Immature natural killer cell (primary cell): ENCODE results near the gene PREX1. TPM values are rescaled to one million over a fixed set of nuclear protein-coding genes. Genes with fewer than 3 reads are reported as not detected.

ENCODE experiments used
- DNase-seq, 3 donors: peaks; one replicate each; pipeline ENCODE4 v3.0.0; 2022; ENCODE audit warnings: mixed read lengths in 1 of 3
- H3K27ac Mint-ChIP-seq, 6 donors: one replicate each; pipeline ENCODE4 v1.8.0; 2020; ENCODE audit warnings: mixed read lengths in 6 of 6, mild to moderate bottlenecking in 5 of 6, inconsistent platforms in 4 of 6, moderate library complexity in 3 of 6
- H3K27me3 Mint-ChIP-seq, 3 donors: one replicate each; pipeline ENCODE4 v1.8.0; 2020 to 2021; ENCODE audit warnings: low read depth in 3 of 3, mild to moderate bottlenecking in 3 of 3, mixed read lengths in 3 of 3, moderate library complexity in 3 of 3, inconsistent platforms in 1 of 3
- H3K36me3 Mint-ChIP-seq, 3 donors: one replicate each; pipeline ENCODE4 v1.8.0; 2020; ENCODE audit warnings: mixed read lengths in 3 of 3, inconsistent platforms in 2 of 3, mild to moderate bottlenecking in 2 of 3
- H3K4me1 Mint-ChIP-seq, 2 donors: one replicate each; pipeline ENCODE4 v1.8.0; 2020; ENCODE audit warnings: inconsistent platforms in 2 of 2, mild to moderate bottlenecking in 2 of 2, mixed read lengths in 2 of 2, moderate library complexity in 1 of 2
- H3K4me3 Mint-ChIP-seq, 5 donors: one replicate each; pipeline ENCODE4 v1.8.0; 2020; ENCODE audit warnings: mild to moderate bottlenecking in 5 of 5, mixed read lengths in 5 of 5, inconsistent platforms in 3 of 5, moderate library complexity in 3 of 5
- H3K9me3 Mint-ChIP-seq, 6 donors: one replicate each; pipeline ENCODE4 v1.8.0; 2020; ENCODE audit warnings: mild to moderate bottlenecking in 6 of 6, mixed read lengths in 6 of 6, inconsistent platforms in 4 of 6, moderate library complexity in 3 of 6
- polyA plus RNA-seq, 3 donors: library from polyadenylated mRNA; unstranded; fragments of 300-500 nt; fragmentation: Illumina TruSeq; gene quantifications; one replicate each; pipeline ENCODE4 v1.2.3, GENCODE V29; 2021

PREX1 gene
- polyA plus RNA-seq, 3 donors from 2014 or later, result 30.5 to 94.3 (median 54.9) TPM

DNA sequence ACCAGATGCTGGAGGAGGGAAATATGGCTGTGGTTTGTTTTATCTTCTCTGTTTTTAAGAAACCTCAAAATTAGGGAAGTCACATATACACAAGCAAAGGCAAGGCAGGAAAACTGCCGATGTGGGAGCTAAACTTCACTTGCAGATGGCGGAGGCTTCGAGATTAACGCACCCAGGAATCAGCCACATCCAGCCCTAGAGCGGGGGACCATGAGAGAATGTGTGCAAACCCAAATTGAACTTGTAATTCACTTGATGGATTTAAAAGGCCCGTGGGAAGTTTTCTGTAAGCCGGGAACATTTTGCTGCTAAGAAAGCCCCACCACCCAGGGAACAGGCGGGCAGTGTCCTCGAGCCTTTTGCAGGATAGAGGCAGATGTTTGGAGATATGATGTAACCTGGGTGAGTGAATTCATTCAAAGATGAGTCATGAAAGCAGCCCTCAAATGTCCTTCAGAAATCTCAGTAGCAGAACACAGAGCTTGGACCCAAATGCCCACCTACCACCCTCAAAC is 39.9 kb downstream of the PREX1 start:
- DNase-seq, result no peak
- Mint-ChIP-seq H3K27me3 (peaks cover 0 to 8% (median 0%) of the 10 kb centered on the region in 3 donors), H3K36me3 (peaks cover 0 to 6% (median 0%) of the 10 kb centered on the region in 3 donors), H3K4me3 (peak overlapping the region; percentile 32 to 74 (median 67)), H3K4me1 (peaks cover 0 to 3% of the 10 kb centered on the region in 2 donors), H3K27ac (peak overlapping the region in 4 of 6 donors; percentile 58 to 89 (median 82)), H3K9me3 (no peaks in the 10 kb centered on the region)

DNA sequence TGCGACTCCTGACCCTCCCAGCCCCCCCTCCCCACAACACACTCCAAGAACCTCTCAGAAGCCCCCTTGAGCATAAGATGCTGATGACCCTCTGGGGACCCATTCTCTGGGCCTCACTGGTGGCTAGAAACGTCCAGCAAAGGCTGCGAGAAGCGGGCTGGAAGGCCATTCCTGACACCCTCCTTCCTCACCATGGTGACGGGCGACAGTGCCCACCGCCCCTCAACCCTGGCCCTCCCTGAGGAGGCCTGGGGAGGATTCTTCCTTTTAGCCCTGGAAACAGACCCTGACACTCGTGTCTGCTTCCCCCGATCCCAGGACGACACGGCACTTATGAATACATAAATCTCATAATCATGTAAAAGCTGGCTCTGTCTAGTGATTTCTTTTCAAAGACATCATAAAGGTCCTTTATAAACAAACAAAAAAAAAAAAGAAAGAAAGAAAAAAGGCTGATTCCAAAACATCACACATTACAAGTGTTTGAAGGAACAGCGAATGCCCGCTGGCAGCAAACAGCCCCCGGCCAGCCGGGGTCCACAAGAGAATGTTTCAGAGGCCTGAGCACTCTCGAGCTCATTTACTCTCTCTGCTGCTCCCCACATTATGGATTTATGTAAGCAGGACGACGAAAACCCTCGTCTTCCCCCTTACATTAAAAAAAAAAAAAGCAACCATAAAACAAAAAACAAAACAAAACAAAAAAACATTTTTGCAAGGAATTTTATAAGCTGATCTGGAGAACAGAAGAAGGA is 40.7 kb downstream of the PREX1 start:
- Mint-ChIP-seq H3K4me3 (peak overlapping the region; percentile 43 to 67 (median 55)), H3K9me3 (no peaks in the 10 kb centered on the region), H3K27me3 (peaks cover 0 to 6% (median 0%) of the 10 kb centered on the region in 3 donors), H3K4me1 (no peaks in the 10 kb centered on the region), H3K36me3 (no peaks in the 10 kb centered on the region), H3K27ac (peak overlapping the region in 4 of 6 donors; percentile 58 to 89 (median 82))
- no peak for DNase-seq

DNA sequence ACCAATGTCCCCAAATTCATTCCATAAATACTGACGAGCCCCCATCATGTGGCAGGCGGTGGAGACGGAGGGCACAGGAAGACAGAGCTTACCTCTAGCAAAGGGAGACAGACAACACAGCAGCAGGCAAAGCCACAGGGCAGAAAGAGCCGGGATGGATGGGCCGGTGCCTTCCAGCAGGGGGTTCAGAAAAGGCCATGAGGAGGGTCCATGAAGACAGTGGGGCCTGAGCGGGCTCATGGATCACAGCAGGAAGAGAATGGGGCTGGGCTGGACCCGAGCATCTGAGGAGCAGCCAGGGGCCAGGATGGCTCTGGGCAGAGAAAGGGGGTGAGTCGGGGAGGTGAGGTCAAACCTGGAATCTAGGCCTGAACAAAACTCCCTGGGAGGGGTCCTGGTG is 42.0 kb downstream of the PREX1 start:
- H3K27ac Mint-ChIP-seq, result peak overlapping the region in 3 of 6 donors; percentile 36 to 88 (median 64)
- no peaks in the 10 kb centered on the region for H3K36me3 Mint-ChIP-seq
- no peaks in the 10 kb centered on the region for H3K4me1 Mint-ChIP-seq
- H3K9me3 Mint-ChIP-seq, result no peaks in the 10 kb centered on the region
- H3K27me3 Mint-ChIP-seq, result peaks cover 0 to 6% (median 0%) of the 10 kb centered on the region in 3 donors
- peak overlapping the region in 2 of 5 donors; percentile 5 to 15 for H3K4me3 Mint-ChIP-seq
- no peak for DNase-seq

DNA sequence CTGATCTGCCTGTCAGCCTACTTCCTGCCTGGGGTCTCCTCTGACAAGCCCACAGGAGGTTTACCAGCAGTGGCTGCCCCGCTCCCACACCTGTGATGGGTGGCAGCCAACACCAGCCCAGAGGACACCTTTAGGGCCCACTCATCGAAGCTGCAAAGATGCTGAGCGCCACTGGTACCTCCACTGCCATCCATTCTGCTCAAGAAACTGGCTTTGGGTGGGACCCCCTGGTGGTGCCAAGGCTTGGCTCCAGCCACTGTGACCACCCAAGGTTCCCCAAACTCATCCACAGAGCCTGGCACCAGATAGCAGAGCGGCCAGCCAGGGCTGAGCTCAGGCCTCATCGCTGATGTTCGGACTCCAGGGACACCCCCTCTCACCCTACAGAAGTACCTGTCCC is 42.5 kb downstream of the PREX1 start:
- peak overlapping the region in 3 of 5 donors; percentile 27 to 63 (median 59) for H3K4me3 Mint-ChIP-seq
- no peaks in the 10 kb centered on the region for H3K9me3 Mint-ChIP-seq
- no peaks in the 10 kb centered on the region for H3K36me3 Mint-ChIP-seq
- no peak for DNase-seq
- H3K27ac Mint-ChIP-seq, result peak overlapping the region in 1 of 6 donors; percentile 88
- peaks cover 0 to 5% (median 0%) of the 10 kb centered on the region in 3 donors for H3K27me3 Mint-ChIP-seq
- no peaks in the 10 kb centered on the region for H3K4me1 Mint-ChIP-seq

DNA sequence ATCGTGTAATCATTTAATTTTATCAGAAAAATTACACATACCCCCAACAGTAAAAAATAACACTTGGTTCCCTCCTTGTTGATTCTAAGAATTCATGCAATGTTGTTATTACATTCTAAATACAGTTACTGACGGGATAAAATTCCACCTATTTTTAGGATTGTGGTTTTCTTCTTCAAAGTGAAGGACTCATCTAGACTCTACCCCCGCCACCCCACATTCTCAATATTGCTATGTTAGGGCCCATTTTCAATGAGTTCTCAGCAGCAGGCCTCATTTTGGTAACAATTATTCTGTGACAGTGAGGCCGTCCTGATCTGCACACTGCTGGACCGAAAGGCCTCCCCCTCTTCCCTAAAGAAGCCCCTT is 43.5 kb downstream of the PREX1 start:
- Mint-ChIP-seq H3K27ac (no peak overlapping the region), H3K4me3 (no peak overlapping the region), H3K36me3 (peaks cover 0 to 6% (median 6%) of the 10 kb centered on the region in 3 donors), H3K27me3 (peaks cover 0 to 7% (median 0%) of the 10 kb centered on the region in 3 donors), H3K9me3 (no peaks in the 10 kb centered on the region), H3K4me1 (no peaks in the 10 kb centered on the region)
- no peak for DNase-seq

DNA sequence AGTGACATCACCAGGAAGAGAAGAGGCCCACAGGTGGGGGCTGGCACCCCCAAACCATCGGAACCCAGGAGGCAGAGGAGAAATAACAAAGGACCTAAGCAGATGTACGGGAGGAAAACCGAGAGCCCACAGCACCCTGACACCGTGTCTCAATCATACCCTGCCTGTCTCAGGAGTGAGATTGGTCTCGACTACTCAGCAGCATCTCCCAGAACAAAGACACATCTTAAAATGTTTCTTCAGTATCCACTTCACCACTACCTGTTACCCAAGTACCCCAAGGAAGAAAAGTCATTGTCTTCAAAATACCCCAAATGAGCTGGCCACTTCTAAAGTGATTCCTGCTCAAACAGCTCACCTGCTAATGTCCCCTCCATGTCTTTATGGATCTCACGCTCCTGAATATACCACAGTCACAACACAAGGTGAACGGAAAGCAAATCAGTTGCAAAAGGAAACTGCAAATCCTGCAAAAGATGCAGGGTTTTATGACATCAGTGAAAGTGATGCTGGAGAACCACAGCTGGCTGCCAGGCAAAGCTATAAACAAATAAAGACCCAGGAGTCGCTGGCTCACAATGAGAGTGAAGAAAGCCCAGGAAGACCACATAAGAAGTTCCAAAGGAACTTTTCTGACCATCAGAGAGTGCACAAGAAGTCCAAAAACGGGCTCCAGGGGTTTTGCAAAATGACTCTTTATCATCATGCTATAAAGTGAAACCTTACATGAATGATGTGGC is 44.1 kb downstream of the PREX1 start:
- Mint-ChIP-seq H3K36me3 (peaks cover 2 to 9% (median 9%) of the 10 kb centered on the region in 3 donors), H3K4me1 (no peaks in the 10 kb centered on the region), H3K9me3 (no peaks in the 10 kb centered on the region), H3K27me3 (peaks cover 0 to 6% (median 0%) of the 10 kb centered on the region in 3 donors), H3K4me3 (no peak overlapping the region), H3K27ac (no peak overlapping the region)
- DNase-seq, result peak; percentile 53 to 56 (median 54)

DNA sequence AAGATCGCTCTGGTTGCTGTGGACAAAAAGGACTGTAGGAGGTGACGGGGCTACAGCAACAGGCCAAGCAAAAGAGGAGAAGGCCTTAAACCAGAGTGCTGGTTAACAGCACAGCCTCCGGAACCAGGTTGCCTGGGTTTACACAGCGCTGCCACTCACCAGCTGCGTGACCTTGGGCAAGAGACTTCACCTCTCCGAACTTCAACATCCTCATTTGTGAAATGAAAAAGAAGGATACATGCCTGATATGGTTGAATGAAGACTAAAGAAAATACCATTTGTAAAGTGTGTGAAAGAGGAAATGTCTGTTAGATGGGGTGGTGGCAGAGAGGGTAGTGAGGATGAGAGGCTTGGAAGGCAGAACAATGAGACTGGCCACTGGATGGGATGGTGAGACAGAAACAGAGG is 44.9 kb downstream of the PREX1 start:
- no peak overlapping the region for H3K4me3 Mint-ChIP-seq
- peaks cover 3 to 11% (median 10%) of the 10 kb centered on the region in 3 donors for H3K36me3 Mint-ChIP-seq
- no peaks in the 10 kb centered on the region for H3K4me1 Mint-ChIP-seq
- DNase-seq, result no peak
- H3K9me3 Mint-ChIP-seq, result no peaks in the 10 kb centered on the region
- H3K27ac Mint-ChIP-seq, result no peak overlapping the region
- peaks cover 0 to 6% (median 0%) of the 10 kb centered on the region in 3 donors for H3K27me3 Mint-ChIP-seq

DNA sequence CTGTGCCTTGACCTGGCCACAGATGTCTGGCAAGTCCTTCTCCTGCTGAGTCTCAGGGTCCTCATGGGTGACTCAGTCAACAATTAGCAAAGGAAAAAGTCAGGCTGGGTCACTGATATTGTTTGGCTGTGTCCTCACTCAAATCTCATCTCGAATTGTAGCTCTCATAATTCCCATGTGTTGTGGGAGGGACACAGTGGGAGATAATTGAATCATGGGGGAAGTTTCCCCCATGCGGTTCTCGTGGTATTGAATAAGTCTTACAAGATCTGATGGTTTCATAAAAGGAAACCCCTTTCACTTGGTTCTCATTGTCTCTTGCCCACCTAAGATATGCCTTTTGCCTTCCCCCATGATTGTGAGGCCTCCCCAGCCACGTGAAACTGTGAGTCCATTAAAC is 45.7 kb downstream of the PREX1 start:
- Mint-ChIP-seq H3K27ac (no peak overlapping the region), H3K4me1 (no peaks in the 10 kb centered on the region), H3K27me3 (peaks cover 0 to 4% (median 0%) of the 10 kb centered on the region in 3 donors), H3K4me3 (no peak overlapping the region), H3K36me3 (peaks cover 3 to 14% (median 11%) of the 10 kb centered on the region in 3 donors), H3K9me3 (no peaks in the 10 kb centered on the region)
- DNase-seq, result no peak

DNA sequence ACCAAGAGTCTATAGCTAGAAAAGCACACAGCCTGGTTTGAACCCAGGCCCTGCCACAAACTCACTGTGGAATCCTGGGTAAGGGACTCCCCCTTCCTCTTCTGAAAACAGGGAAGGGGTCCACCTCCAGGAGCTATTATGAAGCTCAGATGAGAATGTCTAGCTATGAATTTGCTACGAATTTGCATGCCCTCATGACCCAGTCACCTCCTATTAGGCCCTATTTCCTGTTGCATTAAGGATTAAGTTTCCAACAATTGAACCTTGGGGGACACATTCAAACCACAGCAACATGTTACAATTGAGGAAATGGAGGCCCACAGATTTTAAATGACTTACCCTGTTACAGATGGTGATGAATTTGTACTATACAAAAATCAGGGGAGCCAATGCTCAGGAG is 46.2 kb downstream of the PREX1 start:
- Mint-ChIP-seq H3K4me3 (peak overlapping the region in 1 of 5 donors; percentile 60), H3K36me3 (peaks cover 3 to 14% (median 11%) of the 10 kb centered on the region in 3 donors), H3K27ac (no peak overlapping the region), H3K27me3 (peaks cover 0 to 4% (median 0%) of the 10 kb centered on the region in 3 donors), H3K9me3 (no peaks in the 10 kb centered on the region), H3K4me1 (no peaks in the 10 kb centered on the region)
- no peak for DNase-seq

DNA sequence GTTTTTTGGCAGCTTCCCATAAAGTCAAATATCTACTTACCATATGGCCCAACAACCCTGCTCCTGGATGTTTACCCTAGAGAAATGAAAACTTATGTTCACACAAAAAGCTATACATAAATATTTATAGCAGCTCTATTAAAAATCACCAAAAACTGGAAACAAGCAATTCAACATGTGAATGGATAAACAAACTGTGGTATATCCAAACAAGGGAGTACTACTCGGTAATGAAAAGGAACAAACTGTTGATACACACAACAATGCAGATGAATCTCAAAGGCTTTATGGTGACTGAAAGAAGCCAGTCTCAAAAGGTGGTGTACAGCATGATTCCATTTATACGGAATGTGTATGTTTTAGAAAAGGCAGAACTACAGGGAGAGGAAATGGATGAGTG is 48.4 kb downstream of the PREX1 start:
- peak overlapping the region in 2 of 5 donors; percentile 20 to 32 for H3K4me3 Mint-ChIP-seq
- DNase-seq, result no peak
- H3K27ac Mint-ChIP-seq, result peak overlapping the region in 1 of 6 donors; percentile 76
- H3K27me3 Mint-ChIP-seq, result peaks cover 0 to 5% (median 0%) of the 10 kb centered on the region in 3 donors
- peaks cover 3 to 14% (median 11%) of the 10 kb centered on the region in 3 donors for H3K36me3 Mint-ChIP-seq
- no peaks in the 10 kb centered on the region for H3K9me3 Mint-ChIP-seq
- H3K4me1 Mint-ChIP-seq, result peaks cover 0 to 18% of the 10 kb centered on the region in 2 donors

DNA sequence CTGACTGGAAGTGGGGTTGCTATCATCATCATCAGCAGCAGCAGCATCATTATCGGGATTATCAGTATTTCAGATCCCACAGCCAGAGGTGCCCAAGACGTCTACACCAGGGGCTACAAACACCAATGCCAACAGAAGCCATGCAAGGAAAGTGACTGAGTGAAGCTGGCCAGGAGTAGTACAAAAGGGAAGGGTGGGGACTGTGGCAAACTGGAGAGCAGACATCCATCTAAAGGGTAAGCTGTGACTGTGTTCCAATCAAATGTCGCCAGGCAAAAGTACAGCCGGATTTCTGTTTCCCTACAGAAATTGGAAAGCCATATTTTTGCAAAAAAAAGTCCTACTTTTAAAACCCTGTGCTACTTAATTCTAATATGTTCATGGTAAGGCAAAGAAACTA is 50.0 kb downstream of the PREX1 start:
- Mint-ChIP-seq H3K9me3 (no peaks in the 10 kb centered on the region), H3K36me3 (peaks cover 3 to 18% (median 11%) of the 10 kb centered on the region in 3 donors), H3K27me3 (peaks cover 0 to 6% (median 0%) of the 10 kb centered on the region in 3 donors), H3K4me1 (peaks cover 0 to 34% of the 10 kb centered on the region in 2 donors), H3K27ac (peak overlapping the region in 4 of 6 donors; percentile 79 to 91 (median 83)), H3K4me3 (no peak overlapping the region)
- DNase-seq, result no peak

DNA sequence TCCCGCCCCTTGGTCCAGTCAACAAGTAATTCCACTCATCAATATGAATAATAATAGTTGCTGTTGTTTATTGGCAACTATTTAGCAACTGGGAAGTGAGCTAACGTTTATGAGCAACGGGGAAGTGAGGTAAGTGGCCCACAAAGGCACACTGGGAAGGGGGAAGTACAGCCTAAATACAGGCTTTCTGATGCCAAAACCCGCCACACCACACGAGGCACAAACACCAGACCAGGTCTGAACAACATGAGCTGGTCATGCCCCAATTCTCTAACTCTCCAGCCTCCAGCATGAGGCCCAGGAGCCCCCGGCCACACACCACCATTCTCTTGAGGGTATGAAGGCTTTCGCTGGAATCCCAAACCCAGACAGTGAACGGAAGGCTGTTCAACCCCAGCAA is 50.8 kb downstream of the PREX1 start:
- Mint-ChIP-seq H3K4me1 (peaks cover 0 to 42% of the 10 kb centered on the region in 2 donors), H3K4me3 (peak overlapping the region; percentile 19 to 58 (median 30)), H3K27me3 (peaks cover 0 to 8% (median 0%) of the 10 kb centered on the region in 3 donors), H3K27ac (peak overlapping the region in 4 of 6 donors; percentile 79 to 91 (median 83)), H3K9me3 (no peaks in the 10 kb centered on the region), H3K36me3 (peaks cover 3 to 18% (median 11%) of the 10 kb centered on the region in 3 donors)
- no peak for DNase-seq

DNA sequence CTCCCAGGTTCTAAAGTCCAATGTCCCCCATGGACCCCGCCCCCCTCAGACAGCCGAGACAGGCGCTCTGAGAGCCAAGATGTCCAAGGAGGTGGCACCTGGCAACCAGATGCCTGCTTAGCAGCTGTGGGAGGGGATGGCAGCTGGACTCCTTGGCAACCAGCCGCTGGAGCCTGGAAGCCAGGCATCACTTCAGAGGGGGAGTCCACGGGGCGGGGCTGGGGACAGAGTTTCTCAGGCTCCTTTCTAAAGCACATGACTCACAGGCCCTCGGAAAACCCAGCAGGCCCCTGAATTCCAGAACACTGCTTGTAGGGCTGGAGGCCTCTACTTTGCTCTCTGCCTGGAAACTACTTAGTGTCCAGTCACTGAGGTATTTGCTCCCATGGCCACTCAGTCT is 51.5 kb downstream of the PREX1 start:
- H3K27ac Mint-ChIP-seq, result peak overlapping the region in 5 of 6 donors; percentile 49 to 94 (median 85)
- peaks cover 3 to 18% (median 11%) of the 10 kb centered on the region in 3 donors for H3K36me3 Mint-ChIP-seq
- H3K27me3 Mint-ChIP-seq, result peaks cover 0 to 8% (median 0%) of the 10 kb centered on the region in 3 donors
- DNase-seq, result no peak
- peak overlapping the region in 2 of 5 donors; percentile 25 to 51 for H3K4me3 Mint-ChIP-seq
- H3K9me3 Mint-ChIP-seq, result no peaks in the 10 kb centered on the region
- H3K4me1 Mint-ChIP-seq, result peaks cover 0 to 48% of the 10 kb centered on the region in 2 donors
